Activated CD8-positive, alpha-beta memory T cell treated with anti-CD3 and anti-CD28 coated beads for 48 hours (primary cell): ENCODE measurements around the gene THOC6.
"Not testable (repeated sequence)": the region's sequence is repeated elsewhere in the genome, so short reads cannot be mapped to it uniquely, and the experiment has no call there.

ENCODE experiments used
- DNase-seq, 3 experiments: peaks; one replicate each; pipeline ENCODE4 v3.0.0-alpha.2; 2020; ENCODE audit warnings: low read depth in 2 of 3, low spot score in 2 of 3

Gene THOC6

DNA sequence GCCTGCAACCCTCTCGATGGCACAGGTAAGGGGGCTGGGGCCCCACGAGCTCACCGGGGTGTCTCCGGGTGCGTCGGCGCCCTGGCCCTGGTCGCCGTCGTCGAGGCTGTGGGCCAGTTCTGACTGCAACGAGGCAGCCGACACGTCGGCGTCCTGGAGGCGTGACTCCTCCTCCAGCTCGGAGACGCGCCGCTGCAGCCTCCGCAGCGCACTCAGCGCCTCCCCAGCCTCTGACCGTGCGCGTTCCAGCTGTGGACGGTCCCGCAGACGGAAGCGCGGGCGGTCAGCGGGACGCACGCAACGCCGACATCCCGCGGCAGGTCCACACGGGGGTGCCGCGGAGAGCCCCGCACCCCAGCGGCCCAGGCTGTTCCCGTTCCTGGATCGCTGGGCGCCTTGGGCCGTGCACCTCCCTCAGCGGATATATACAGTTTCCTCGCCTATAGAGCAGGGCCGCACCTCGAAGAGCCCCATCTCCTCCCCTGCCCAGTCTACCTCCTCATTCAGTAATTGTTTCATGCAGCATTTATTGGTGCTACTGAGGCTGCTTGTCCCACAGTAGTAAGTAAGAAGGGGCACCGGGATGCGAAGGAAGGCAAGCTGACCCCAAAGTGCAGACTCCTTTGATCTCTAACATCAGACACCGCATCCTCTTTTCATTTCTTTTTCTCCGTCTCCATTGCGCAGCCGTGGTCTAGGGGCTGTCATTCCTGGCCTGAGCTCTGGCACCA lies 5.8 kb downstream of the THOC6 start:
- no peak for DNase-seq

DNA sequence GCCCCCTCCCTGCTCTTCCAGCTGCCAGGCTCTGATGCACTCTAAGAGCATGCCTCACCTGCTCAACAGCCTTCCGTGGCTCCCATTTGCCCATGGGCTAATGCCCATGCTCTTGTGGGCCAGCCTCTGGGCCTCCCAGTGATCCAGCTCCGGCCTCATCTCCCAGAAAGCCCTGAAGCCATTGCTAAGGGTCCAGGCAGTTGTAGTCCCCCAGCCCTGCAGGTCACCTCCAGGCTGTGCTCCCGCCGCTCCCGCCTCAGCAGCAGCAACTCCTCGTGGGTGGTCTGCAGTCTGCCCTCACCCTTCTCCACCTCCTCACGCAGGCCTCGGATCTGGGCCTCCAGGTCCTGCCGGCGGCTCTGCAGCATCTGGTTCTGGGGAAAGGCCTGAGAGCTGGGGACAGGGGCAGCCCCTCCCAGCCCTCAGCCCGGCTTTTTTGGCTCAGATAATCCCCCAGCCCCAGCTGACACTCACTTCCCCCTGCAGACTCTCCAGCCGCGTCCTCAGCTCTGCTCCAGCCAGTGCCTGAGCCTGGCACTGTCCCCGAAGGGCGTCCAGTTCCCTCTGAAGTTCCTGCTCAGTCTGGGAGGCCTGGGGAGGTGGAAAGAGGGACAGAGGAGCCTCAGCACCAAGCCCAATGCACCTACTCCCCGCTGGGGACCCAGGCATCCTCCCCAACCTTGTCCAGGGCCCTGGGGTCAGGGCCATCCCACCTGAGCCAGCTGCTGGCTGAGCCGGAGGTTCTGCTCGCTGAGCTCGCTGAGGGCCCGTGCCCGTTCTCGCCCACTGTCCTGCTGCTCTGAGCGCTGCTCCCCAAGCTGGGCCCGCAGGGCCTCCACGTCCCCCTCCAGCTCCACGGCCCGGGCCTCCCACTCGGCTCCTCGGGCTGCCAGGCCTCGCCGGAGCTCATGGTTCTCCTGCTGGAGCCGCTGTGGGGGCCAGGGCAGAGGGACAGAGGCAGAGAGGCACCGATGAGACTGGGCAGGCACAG lies 6.7 kb downstream of the THOC6 start:
- DNase-seq: no peak

- no peak for DNase-seq
Observed at GRCh38 chr16:3032624-3033023, 8.8 kb downstream of the THOC6 start.

GRCh38 chr16:3035289-3035971 lies 11.6 kb downstream of the THOC6 start:
- DNase-seq: no peak

GRCh38 chr16:3035972-3036725 lies 12.3 kb downstream of the THOC6 start:
- no peak for DNase-seq

GRCh38 chr16:3036726-3037315 lies 13.0 kb downstream of the THOC6 start, which contains the start of gene BICDL2:
Gene BICDL2, minus strand, starts transcription at chr16:3036944. Its CDS starts 1,448 bp downstream, at chr16:3035496.
- no peak for DNase-seq

DNA sequence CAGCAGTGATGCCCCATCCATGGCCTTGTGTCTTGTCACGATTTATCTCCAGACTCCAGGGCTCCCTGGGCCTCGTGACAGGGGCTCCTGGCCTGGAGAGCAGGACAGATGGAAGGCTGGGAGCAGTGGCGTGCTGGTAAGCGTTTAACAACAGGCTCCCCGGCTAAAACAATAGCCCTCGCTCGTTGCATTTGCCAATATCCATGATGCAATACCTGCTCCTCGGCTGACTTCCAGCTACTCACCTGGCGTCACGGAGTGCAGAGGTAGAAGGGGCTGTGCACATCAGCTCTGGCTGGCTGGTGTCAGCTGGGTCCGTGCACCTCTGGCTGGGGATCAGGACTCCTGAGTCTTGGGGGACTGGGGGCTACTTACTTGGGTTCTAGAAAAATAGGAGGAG lies 14.4 kb downstream of the THOC6 start:
- no peak for DNase-seq

GRCh38 chr16:3038896-3039295 lies 15.1 kb downstream of the THOC6 start:
- DNase-seq: no peak

GRCh38 chr16:3042376-3042775 lies 18.5 kb downstream of the THOC6 start:
- DNase-seq: no peak

- no peak for DNase-seq
Observed at GRCh38 chr16:3044708-3045107, 20.9 kb downstream of the THOC6 start.

- DNase-seq: no peak
Observed at GRCh38 chr16:3045758-3046640, 22.2 kb downstream of the THOC6 start, which contains the start of gene MMP25. Gene MMP25, plus strand, starts transcription at chr16:3046561. Its CDS starts 357 bp downstream, at chr16:3046918.

DNA sequence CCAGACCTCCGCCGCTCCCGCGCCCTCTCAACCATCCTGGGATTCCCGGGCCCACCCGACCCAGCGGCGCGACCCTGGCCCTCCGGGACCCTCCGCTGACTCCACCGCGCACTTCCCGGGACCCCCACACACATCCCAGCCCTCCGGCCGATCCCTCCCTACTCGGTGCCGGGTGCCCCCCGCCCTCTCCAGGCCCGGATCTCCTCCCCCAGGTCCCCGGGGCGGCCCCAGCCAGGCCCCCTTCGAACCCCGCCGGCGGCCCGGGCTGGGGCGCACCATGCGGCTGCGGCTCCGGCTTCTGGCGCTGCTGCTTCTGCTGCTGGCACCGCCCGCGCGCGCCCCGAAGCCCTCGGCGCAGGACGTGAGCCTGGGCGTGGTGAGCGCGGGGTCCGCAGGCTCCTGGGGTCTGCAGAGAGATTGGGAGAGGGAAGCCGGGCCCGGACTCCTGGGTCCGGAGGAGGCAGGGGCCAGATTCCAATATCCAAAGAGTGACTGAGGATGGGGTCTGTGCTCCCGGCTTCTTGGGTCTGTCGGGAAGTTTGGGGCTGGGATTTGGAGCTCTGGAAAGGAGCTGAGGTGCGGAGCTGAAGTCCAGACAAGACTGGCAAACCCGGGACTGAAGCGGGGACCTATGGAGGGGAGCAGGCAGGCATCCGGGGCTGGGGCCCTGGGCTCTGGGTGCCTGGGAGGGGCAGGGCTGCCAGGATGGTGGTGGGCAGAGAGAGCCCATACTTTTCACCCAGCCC lies 23.0 kb downstream of the THOC6 start:
- DNase-seq: no peak

- DNase-seq: no peak
Observed at GRCh38 chr16:3047387-3047720, 23.5 kb downstream of the THOC6 start.

GRCh38 chr16:3049921-3050481 lies 26.2 kb downstream of the THOC6 start:
- no peak for DNase-seq

DNA sequence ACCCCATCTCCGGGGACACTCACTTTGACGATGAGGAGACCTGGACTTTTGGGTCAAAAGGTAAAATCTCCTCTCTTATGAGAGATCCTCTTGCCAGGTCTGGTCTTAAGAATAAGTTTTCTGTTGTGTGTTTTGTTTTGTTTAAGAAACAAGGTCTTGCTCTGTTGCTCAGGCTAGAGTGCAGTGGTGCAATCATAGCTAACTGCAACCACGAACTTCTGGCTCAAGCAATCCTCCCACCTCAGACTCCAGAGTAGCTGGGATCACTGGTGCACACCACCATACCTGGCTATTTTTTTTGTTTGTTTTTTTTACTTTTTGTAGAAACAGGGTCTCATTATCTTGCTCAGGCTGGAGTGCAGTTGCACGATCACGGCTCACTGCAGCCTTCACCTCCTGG lies 26.7 kb downstream of the THOC6 start:
- DNase-seq: no peak

GRCh38 chr16:3051009-3051408 lies 27.2 kb downstream of the THOC6 start:
- no peak for DNase-seq

DNA sequence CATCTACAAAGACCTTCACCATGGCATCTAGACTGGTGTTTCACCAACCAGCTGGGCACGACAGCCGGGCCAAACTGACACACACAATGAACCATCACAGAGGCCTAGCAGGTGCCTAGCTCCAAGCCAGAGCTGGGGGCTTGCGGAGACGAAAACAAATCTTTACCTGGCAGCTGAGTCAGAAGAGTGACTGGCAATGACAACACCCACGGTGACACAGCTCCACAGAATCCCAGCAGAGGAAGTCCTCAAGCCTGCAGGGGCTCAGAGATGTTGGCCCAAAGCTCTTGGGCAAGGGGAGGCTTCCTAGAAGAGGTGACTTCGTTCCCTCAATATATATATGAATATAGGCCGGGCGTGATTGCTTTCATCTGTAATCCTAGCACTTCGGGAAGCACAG lies 27.7 kb downstream of the THOC6 start:
- DNase-seq: no peak

GRCh38 chr16:3052571-3053329 lies 28.9 kb downstream of the THOC6 start:
- not testable (repeated sequence) for DNase-seq
